ENCODE data around the gene SUB1.
"Not testable (repeated sequence)": the region's sequence is repeated elsewhere in the genome, so short reads cannot be mapped to it uniquely, and the experiment has no call there.

DNA sequence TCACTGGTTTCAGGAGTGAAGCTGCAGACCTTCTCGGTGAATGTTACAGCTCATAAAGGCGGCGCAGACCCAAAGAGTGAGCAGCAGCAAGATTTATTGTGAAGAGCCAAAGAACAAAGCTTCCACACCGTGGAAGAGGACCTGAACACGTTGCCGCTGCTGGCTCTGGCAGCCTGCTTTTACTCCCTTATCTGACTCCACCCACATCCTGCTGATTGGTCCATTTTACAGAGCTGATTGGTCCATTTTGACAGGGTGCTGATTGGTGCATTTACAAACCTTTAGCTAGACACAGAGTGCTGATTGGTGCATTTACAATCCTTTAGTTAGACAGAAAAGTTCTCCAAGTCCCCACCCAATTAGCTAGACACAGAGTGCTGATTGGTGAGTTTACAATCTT, 32.9 kb upstream of the SUB1 start:
- not testable (repeated sequence) for TF ChIP-seq CTCF (IDR thresholded peaks at IDR 0.05); ZFX (IDR thresholded peaks at IDR 0.05; ENCODE audit: borderline replicate concordance)

All from 22Rv1 (cell line).